ENCODE data around the gene BTG3. TPM values are rescaled to one million over a fixed set of nuclear protein-coding genes. Genes with fewer than 3 reads are reported as not detected.

Gene BTG3
- total and polyA plus RNA-seq, 9 of the 15 experiments (the other 6 are each of a cell fraction or from before 2014, with no cell fraction given), result 11.7 to 43.0 (median 29.7) TPM

DNA sequence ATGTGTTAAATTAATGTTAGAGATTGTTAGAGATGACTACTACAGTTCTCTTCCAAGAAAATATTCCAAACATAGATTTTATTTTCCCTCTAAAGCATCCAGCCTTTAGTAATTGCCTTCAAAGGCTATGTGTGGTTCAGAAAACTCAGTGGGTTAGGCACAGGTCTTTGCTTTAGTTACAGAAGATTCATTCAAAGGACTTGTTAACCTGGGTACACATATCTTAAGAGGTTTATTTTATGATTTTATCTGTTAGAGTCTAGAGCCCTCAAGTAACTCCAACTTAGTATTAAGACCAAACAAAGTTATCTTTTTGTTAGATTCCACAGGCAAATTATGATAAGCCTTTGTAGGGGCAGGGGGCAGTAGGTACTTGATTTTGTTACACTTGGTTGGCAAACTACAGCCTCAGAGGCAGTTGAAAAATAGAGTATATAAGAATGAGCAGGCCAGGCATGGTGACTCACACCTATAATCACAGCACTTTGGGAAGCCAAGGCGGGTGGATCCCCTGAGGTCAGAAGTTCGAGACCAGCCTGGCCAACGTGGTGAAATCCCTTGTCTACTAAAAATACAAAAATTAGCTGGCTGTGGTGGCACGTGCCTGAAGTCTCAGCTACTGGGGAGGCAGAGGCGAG is 61.9 kb downstream of the BTG3 start:
- WGBS (ENCODE audit: insufficient coverage, low coverage, missing lambda C conversion rate), result 0% methylated on average over 5 of the region's 5 CpGs
- FAIRE-seq, result no peak
- POLR2A ChIA-PET, result no interaction called here
- peaks cover 0 to 4% of the 10 kb centered on the region in 2 experiments; a peak in 2 of 5 replicates for H3K27me3 ChIP-seq (ENCODE audit: control insufficient read depth in 2 of 2, insufficient read depth in 2 of 2, low read length in 2 of 2)
- H3K36me3 ChIP-seq (ENCODE audit: control insufficient read depth, insufficient read depth, low read length), result no peaks in the 10 kb centered on the region
- H3K27ac ChIP-seq (ENCODE audit: extremely low read depth, low read depth, low read length), result no peak overlapping the region
- no peak overlapping the region for H3K4me3 ChIP-seq
- no peak overlapping the region for H2AFZ ChIP-seq (ENCODE audit: low read depth, low read length)
- H4K20me1 ChIP-seq (replicated peaks; ENCODE audit: control insufficient read depth, insufficient read depth, low read length), result no peaks in the 10 kb centered on the region
- H3K79me2 ChIP-seq (ENCODE audit: control insufficient read depth, insufficient read depth, low read length), result no peaks in the 10 kb centered on the region
- H3K4me1 ChIP-seq (replicated peaks in 1 of 2; ENCODE audit: control insufficient read depth in 2 of 2, insufficient read depth in 2 of 2, low read length in 2 of 2), result no peaks in the 10 kb centered on the region
- no peak overlapping the region for H3K4me2 ChIP-seq (ENCODE audit: insufficient read depth, low read length)
- no peaks in the 10 kb centered on the region for H3K9me3 ChIP-seq (replicated peaks; ENCODE audit: control insufficient read depth, insufficient read depth, low read depth, low read length)
- no peak for ATAC-seq
- intact Hi-C loops (cut with micrococcal nuclease), result loop anchor here (10.0 kb wide), 1 partner anchor 166 kb away; no protein-coding TSS in a partner anchor
- CTCF ChIA-PET (ENCODE audit: low intra/inter-chr PET ratio), result no interaction called here
- DNase-seq (ENCODE audit: extremely low read depth in 1 of 4, low spot score in 3 of 4), result no peak
- H3K9ac ChIP-seq (ENCODE audit: insufficient read depth in 1 of 2, low read depth in 2 of 2, low read length in 2 of 2), result no peak overlapping the region
- no TSS peak for BruUV-seq (replicated peaks)
- no peaks in the 10 kb centered on the region for H3K9me1 ChIP-seq (ENCODE audit: control insufficient read depth, insufficient read depth, low read length)
- in situ Hi-C loops (cut with MboI), result no loop called here
- TF ChIP-seq ZNF766 (CRISPR knock-in tag; conservative IDR thresholded peaks at IDR 0.05), result no peak
- TF ChIP-seq GTF2B (IDR thresholded peaks at IDR 0.05; ENCODE audit: extremely low read depth, insufficient read length), result no peak
- no peak for TF ChIP-seq CBX3 (IDR thresholded peaks at IDR 0.05; ENCODE audit: borderline replicate concordance in 1 of 2, low read length in 2 of 2)
- TF ChIP-seq RB1 (IDR thresholded peaks at IDR 0.05; ENCODE audit: low read depth), result no peak
- no peak for TF ChIP-seq ZNF134 (CRISPR knock-in tag; conservative IDR thresholded peaks at IDR 0.05)
- no peak for TF ChIP-seq TAL1 (IDR thresholded peaks at IDR 0.05)
- TF ChIP-seq CTBP1 (IDR thresholded peaks at IDR 0.05; ENCODE audit: borderline replicate concordance), result no peak
- TF ChIP-seq POLR2AphosphoS5 (IDR thresholded peaks at IDR 0.05; ENCODE audit: control insufficient read depth, insufficient read depth, low read depth, low read length), result no peak
- TF ChIP-seq SRSF1 (IDR thresholded peaks at IDR 0.05; ENCODE audit: low read depth, low read length), result no peak
- TF ChIP-seq ZNF24 (IDR thresholded peaks at IDR 0.05), result no peak
- TF ChIP-seq, protein P1, sequence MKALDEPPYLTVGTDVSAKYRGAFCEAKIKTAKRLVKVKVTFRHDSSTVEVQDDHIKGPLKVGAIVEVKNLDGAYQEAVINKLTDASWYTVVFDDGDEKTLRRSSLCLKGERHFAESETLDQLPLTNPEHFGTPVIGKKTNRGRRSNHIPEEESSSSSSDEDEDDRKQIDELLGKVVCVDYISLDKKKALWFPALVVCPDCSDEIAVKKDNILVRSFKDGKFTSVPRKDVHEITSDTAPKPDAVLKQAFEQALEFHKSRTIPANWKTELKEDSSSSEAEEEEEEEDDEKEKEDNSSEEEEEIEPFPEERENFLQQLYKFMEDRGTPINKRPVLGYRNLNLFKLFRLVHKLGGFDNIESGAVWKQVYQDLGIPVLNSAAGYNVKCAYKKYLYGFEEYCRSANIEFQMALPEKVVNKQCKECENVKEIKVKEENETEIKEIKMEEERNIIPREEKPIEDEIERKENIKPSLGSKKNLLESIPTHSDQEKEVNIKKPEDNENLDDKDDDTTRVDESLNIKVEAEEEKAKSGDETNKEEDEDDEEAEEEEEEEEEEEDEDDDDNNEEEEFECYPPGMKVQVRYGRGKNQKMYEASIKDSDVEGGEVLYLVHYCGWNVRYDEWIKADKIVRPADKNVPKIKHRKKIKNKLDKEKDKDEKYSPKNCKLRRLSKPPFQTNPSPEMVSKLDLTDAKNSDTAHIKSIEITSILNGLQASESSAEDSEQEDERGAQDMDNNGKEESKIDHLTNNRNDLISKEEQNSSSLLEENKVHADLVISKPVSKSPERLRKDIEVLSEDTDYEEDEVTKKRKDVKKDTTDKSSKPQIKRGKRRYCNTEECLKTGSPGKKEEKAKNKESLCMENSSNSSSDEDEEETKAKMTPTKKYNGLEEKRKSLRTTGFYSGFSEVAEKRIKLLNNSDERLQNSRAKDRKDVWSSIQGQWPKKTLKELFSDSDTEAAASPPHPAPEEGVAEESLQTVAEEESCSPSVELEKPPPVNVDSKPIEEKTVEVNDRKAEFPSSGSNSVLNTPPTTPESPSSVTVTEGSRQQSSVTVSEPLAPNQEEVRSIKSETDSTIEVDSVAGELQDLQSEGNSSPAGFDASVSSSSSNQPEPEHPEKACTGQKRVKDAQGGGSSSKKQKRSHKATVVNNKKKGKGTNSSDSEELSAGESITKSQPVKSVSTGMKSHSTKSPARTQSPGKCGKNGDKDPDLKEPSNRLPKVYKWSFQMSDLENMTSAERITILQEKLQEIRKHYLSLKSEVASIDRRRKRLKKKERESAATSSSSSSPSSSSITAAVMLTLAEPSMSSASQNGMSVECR (CRISPR knock-in tag; IDR thresholded peaks at IDR 0.05), result no peak
- TF ChIP-seq STAT5A (IDR thresholded peaks at IDR 0.05; ENCODE audit: borderline replicate concordance, low read length), result no peak
- TF ChIP-seq, protein P2, sequence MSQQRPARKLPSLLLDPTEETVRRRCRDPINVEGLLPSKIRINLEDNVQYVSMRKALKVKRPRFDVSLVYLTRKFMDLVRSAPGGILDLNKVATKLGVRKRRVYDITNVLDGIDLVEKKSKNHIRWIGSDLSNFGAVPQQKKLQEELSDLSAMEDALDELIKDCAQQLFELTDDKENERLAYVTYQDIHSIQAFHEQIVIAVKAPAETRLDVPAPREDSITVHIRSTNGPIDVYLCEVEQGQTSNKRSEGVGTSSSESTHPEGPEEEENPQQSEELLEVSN (IDR thresholded peaks at IDR 0.05; ENCODE audit: borderline replicate concordance in 1 of 2, extremely low read depth in 1 of 2, insufficient read depth in 1 of 2, insufficient read length in 1 of 2, low read depth in 1 of 2, low read length in 1 of 2, poor library complexity in 1 of 2, severe bottlenecking in 1 of 2), result no peak
- TF ChIP-seq MAFG (tag; conservative IDR thresholded peaks at IDR 0.05), result no peak
- no peak for TF ChIP-seq MNT (conservative IDR thresholded peaks at IDR 0.05)

Data from K562 (cell line).